HG03378 (cell line): ENCODE data around the gene CSRNP3.
"Not testable (repeated sequence)": the region's sequence is repeated elsewhere in the genome, so short reads cannot be mapped to it uniquely, and the experiment has no call there.

Experiments
- ATAC-seq: cut with Tn5 transposase; IDR thresholded peaks from one replicate; pipeline ENCODE4 v1.9.1; 2021; ENCODE audit warnings: mild to moderate bottlenecking, moderate library complexity; ENCODE audit not compliant: unreplicated experiment

CSRNP3 gene

DNA sequence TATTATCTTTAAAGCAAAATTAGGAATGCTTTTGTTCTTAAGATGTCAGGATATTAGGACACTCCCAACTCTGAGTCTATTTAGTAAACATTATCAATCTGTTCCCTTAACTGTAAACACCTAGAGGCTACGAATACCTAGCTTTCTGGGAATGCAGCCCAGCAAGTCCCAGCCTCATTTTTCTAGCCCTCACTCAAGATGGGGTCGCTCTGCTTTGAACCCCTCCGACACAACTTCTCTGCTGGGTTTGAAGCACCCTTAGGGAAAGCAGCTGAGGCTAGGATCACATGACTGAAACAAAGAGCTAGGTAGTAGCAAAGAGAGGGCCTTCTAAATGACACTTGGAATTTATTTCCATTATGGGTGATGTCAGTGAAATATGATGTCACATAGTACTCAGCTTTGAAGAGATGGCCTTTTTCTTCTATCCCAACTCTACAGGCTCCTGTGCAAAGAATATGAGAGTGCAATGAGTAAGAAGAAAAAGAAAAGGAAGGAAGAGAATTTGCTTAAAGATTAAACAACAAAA lies 114.7 kb downstream of the CSRNP3 start:
- ATAC-seq = no peak

DNA sequence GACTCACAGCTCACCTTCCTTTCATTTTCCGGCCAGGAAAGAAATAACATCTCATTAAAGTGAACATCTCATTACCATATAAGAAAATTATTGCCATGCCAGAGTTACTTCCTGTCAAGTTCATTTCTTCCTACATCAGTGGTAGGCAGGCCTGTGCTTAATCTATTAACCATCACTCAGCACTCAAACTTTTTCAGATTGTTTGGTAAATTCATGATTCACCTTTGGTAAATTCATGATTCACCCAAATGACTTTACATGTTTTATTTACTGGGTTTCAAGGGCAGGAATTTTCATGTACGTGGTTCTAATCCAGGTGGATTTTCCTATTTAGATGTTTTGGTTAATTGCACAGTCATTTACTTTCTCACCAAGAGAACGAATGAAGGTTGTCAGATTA lies 116.5 kb downstream of the CSRNP3 start:
- ATAC-seq = no peak

DNA sequence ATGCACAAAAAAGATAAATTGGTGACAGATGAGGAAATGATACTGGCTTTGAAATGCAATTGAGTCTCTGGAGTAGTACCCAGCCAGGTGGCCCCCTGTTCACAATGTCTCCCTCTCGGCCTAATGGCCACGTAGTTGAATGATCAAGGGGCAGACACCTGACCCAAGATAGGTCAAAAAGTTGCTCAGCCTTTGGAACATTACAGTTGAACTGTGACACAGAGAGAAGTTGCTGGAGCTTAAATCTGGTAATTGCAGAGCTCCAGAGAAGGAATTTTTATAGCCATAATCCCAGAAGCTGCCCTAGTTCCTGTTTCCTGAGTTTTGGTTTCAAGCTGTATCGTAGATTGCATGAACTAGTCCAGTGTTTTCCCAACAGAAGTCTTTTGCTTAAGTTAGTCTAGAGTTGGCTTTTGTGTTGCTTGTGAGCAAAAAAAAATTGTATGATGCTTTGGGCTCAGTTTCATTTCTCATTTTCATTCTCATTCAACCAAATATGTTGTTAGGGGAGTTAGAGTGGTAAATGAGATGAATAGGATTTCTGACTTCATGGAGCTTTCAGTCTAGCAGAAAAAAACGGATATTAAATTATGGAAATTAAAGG lies 117.9 kb downstream of the CSRNP3 start:
- no peak for ATAC-seq

DNA sequence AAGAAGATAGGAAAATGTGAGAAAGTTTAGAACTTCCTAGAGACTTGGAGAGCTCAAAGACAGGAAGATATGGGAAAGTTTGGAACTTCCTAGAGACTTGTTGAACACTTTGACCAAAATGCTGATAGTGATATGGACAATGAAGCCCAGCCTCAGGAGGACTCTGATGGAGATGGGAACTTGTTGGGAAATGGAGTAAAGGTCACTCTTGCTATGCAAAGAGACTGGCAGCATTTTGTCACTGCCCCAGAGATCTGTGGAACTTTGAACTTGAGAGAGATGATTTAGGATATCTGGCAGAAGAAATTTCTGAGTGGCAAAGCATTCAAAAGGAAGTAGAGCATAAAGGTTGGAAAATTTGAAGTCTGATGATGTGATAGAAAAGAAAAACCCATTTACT lies 121.5 kb downstream of the CSRNP3 start:
- ATAC-seq = not testable (repeated sequence)

DNA sequence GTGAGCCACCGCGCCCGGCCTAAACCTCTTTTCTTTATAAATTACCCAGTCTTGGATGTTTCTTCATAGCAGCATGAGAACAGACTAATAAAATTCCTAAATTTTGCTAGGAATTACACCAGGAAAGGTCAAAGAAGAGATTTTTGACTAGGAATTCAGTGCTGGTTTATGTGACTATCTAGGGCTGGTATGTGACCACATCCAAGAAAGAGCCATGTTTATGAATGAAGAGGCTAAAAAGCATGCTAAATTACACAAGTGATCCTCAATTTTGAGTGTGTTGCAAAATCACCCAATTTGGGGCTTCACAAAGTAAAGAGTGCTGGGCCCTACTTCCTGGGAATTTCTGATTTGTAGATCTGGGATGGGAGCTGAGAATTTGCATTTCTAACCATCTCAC lies 123.6 kb downstream of the CSRNP3 start:
- ATAC-seq = no peak

DNA sequence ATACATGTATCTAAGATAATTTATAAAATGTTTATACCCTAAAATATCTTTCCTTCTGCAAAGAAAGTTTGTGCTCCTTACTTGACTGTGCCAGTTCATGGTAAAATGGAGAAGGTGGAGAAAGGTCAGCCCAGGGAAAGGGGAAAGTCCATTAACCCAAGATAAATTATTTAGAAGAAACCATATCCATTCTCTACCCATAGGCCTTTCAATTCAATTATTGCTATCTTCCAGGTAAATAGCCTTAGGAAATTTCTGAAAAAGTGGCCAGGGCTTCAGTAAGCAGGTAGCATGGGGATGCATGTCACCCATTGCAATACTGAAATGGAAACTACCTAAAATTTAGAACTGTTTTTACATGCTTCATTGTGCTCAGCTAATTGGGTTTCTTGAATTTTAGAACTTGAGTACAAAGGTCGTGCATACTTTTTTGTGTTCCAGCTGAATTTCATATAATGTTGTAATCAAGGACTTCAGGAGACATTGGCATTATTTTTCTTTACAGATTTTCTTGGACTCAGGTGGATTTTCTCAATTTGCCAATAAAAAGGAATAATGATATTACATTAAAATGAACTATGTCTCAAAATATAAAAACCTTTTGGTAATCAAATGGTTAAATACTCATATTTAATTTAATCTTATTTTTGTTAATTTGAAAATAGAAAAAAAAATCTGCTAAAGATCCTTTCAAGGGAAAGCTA lies 124.9 kb downstream of the CSRNP3 start:
- no peak for ATAC-seq

DNA sequence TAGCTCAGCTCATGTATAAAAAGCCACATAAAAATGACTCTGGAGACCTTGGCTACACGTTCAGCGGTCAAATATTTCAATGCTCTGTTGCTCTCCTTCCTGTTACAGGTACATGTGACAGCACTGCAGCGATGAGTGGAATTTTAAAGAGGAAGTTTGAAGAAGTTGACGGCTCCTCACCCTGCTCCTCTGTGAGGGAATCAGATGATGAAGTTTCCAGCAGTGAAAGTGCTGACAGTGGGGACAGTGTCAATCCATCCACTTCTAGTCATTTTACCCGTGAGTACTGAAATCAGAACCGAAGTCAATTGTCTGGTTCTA lies 125.4 kb downstream of the CSRNP3 start:
- ATAC-seq = peak; percentile 95

DNA sequence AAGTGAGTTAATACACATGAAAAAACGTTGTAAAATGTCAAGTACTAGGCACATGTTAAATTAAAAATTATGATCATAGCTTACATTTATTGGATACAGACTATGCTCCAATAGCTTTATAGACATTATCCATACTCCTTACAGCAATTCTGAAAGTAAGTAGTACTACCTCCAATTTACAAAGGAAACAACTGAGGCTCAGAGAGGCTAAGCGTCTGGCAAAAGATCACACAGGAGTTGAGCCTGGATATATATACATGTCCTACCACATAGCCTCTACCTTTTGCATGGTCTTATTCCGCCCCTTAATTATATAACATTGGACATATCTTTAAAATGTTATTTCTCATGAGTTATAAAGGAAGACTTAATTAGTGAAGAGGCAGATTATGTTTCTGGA lies 127.3 kb downstream of the CSRNP3 start:
- ATAC-seq = no peak

DNA sequence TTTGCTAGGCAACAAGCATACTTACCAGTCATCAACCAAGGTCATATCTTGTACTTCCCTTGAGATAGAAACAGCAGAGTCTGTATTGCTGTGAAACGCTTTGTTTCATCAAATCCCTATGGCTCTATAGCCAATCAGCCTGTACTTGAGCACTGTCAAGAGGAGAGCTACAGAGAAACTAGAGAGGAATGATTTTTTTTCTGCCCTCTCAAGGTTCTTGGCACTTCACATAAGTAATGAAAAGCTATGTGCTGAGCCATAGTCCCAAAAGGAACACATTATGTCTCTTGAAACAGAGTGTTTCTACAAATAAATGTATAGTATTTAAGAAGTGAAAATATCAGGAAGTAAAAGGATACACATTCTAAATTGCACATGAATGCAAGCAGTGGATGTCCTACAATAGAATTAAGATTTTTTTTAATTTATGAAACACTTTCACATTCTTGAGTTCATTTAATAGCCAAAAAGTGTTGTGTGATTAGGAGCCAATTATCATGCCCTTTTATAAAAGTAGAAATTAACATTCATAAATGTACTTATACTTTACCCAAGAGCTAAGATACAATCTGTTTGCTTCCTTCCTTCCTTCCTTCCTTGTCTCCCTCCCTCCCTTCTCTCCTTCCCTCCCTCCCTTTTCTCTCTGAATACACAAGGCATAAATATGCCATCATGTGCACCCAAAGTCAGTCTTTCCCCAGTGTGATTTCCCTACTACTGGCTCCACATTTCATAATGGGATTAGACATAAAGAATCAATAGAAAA lies 131.8 kb downstream of the CSRNP3 start:
- ATAC-seq = no peak

DNA sequence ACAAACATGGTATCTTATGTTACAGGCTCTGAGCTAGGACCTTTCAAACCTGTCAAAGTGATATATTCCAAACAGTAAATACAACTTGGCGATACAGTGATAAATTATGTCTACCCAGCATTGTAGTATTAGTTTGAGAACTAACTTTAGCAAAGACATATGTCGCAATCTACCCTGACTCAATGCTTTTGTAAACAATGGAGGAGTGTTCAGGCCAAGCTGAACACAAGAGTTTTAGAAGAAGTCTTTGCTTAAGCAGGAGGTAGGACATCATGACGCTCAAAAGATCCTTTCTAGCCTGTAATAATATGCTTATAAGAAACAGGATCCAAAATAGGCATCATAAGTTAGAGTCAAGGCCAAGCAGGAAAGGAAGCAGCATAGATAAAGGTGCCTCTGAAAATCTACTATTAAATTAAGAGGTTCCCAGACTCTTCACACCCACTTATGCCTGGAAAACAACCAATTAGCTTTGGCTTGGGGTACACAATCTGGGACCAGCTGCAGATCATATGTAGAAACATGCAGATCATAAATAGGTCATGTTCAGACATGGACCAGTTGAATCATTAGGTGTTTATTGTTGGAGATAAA lies 132.5 kb downstream of the CSRNP3 start:
- ATAC-seq = no peak

DNA sequence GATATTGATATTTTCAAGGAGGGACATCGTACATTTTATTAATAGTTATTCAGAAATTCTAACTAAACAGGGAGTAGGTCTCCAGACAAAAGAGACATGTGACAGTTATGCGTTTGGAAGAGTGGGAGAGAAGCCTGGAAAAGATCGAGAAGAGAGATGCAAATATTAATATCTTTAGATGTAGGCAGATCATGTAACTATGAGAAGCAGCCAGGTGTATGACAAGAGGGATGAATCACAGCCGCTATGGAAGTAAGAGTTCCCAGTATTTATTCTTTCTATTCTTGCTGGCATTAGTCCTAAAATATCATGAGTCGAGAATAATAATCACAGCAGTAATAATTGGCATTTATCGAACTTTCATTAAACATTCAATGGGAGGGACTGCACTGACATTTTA lies 140.2 kb downstream of the CSRNP3 start:
- no peak for ATAC-seq

DNA sequence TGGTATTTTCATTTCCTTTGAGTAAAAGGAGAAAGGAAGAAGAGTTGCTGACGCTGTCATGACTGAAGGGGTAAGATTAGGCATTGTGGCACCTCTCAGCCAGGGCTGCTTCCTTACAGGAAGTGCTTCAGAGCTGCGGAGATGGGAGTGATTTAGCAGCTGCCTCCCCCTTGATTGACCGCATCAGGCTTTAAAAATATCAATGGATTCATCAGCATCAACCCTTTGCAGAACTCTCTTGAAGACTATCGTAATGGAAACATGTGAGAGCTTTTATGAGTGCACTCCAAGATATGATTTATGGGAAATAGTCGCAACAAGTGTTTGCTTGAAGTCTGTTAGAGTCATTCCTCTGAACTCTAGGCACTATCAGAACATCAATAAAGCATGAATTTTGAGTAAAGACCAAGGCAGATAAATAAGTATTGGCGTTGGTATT lies 141.1 kb downstream of the CSRNP3 start:
- ATAC-seq = no peak

DNA sequence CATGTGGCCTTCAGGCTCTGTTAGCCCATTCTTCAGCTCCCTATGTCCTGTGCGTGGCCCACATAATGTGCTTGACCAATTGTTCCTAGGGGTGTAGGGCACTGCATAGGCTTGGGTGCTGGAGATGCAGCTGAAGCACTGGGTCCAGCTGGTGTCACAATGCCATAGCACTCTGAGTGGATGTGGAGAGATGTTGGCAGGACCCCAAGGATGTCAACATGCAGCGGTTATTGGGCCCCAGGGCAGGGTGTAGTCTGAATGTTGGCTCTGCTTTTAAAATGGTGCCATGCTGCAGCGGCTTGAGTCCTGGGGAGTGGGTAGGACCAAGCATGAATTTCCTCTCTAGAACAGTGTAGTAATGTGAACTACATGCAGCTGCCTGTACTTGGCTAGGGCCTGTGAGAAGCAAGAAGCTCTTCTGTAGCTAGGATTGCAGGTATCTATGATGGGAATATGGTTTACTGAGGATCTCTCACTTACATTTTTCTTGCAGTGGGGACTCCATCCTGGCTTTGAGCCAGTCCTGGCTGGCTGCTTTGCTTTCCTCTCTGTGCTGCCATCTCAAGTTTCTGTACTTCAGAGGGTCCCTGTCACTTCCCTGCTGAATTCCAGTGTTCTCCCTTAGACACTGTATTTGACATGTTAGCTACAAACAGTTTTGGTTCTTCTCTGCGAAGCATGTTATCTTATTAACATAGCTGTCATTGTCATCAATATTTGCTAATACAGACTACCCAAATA lies 148.4 kb downstream of the CSRNP3 start:
- no peak for ATAC-seq

DNA sequence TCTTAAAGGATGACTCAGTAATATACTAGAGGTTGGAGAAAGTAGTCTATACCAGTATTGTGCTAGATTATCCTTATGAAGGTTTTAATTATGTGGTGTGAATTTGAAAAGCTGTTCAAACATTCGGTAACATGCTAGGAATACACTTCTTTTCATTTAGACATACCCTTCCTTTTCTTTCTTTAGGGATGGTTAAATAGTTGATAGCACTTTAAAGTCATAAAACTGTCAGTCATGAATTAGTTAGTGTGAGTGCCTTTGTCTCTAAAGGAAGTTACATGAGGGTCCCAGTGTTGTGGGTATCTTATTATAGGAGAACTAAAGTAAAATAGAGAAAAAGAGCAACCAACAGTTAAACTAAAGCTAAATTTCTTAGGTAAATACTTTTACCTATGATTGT lies 149.3 kb downstream of the CSRNP3 start:
- ATAC-seq = no peak

DNA sequence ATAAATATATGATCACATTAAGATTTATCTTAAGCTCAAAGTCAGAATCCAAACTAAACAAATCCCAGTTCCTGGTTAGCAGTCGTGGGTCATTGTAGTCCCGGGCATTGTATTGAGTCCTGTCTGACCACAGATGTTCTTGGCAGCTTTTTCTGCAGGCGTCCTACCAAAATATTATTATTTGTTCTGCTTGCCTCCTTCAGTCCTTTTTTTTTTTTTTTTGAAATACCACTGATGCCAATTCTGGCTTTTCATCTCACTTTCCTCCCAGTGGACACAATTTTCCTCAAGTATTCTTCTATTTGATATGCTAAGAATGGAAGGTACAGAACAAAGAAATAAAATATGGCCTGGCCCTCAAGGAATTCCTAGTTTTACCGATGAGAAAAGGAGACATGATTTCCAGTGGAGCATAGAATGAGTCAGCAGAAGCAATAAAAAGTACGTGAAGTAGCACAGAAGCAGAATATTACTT lies 151.6 kb downstream of the CSRNP3 start:
- no peak for ATAC-seq

DNA sequence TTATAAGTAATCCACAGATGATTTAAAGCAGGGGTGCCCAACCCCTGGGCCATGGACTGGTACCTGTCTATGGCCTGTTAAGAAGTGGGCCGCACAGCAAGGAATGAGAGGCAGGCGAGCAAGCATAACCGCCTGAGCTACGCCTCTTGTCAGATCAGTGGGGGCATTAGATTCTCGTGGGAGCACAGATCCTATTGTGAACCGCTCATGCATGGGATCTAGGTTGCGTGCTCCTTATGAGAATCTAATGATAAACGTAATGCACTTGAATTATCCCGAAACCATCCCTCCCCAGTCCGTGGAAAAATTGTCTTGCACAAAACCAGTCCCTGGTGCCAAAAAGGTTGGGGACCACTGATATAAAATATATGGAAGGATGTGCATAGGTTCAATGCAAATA lies 153.7 kb downstream of the CSRNP3 start:
- ATAC-seq = no peak

DNA sequence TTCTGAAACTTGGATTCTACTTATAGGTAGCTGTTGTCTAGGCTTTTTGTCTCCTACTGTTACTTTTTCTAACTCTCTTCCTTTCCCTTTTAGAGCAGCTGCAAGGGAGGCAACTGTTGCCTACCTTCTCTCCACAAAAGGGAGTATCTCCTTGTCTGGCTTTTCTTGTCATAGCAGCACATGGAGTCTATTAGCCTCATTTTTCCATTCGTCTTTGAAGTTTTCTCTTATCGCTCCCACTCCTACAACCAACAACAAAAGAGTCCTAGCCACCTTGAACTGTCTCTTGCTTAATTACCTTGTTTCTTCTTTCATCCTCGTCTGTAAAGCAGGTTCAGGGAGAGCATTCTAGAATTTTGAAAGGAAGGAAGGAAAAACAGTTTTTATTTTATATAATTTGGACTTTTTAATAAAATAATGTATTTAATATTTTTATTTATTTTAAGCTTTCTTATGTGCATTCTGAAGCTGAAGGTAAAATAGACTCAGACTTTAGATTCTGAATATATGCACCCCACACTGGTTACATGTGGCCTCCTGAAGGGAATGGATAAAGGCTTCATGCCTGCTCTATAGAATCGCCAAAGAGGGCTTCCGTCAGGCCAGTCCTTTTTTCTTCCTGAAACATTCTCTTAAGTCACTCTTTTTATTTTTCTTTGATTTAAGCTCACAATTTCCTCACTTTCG lies 154.4 kb downstream of the CSRNP3 start:
- ATAC-seq = no peak

DNA sequence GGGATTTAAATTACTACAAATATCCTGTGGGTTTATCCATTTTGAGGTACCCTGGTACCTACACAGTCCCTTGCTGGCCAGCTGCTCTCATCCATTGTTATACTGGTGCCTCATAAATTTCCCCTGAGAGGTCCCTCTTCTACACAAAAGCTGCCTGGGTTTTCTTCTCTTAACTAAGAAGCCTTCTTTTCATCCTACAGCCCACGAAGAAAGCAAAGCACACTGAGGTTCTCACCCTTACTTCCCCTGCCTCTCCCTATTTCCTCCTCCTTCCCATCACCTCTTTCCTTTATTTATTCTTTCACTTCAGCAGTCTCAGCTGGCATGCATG lies 154.9 kb downstream of the CSRNP3 start:
- ATAC-seq = no peak

DNA sequence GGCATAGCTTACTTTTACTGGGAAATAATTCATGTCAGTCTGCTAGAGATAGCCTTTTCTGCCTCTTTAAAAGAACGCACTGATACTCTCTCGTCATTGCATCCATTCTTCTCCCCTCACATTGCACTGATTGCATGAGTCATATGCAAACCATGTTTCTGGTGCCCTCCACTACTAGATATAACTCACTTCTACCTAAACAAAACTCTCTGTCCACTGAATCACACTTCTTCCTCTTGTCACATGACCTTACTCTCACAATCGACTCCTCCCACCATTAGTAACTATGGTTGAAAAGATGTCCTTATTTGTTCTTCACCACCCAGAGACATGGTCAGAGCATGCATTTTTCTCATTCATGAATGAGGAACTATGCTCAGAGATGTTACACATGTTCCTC lies 158.0 kb downstream of the CSRNP3 start:
- no peak for ATAC-seq

DNA sequence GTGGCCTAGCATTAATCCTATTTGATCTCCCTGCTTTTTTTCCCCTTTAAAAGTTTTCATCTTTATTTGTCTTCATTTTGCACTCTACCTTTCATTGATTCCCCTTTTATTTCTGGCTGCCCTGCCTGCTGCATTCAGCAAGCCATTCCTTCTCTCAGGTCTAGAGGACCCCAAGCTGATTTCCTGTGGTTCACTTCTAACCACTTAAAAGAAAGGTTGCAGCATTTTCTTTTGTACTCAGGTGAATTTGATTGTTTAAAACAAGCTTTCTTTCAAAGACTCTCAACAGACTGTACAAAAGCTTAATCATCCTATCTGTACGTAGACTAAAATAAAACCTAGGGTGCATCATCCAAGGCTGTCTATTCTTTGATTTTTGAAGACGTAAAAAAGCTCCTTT lies 160.3 kb downstream of the CSRNP3 start:
- no peak for ATAC-seq
